NOMO-1 treated with dmso at 0.1 percent for 144 hours (cell line): ENCODE measurements around the gene FAM240A.

Source experiments
- DNase-seq: peaks from one replicate; lab custom pipeline; 2025; ENCODE audit not compliant: unreplicated experiment; lab: John Stamatoyannopoulos, UW

Gene FAM240A

GRCh38 chr3:46624975-46625490 is 12.7 kb downstream of the FAM240A start:
- DNase-seq = no peak

DNA sequence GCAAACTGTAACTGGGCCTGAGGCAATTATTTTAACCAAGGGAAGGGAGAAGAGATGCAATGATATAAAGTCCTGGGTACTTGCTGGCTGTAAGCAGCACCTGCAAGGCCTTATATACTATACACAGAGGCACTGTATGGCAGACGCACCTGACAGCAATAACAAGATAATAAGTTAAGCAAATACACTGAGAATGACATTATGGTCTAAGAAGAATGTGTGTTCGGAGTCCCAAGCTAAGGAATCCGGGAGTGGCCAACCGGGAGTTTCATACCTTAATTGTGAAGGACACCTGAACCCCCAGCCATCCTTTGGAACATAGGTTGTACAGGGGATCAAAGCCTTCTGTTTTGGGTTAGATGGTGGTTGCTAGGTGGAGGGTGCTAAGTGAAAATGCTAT is 13.7 kb downstream of the FAM240A start:
- no peak for DNase-seq

DNA sequence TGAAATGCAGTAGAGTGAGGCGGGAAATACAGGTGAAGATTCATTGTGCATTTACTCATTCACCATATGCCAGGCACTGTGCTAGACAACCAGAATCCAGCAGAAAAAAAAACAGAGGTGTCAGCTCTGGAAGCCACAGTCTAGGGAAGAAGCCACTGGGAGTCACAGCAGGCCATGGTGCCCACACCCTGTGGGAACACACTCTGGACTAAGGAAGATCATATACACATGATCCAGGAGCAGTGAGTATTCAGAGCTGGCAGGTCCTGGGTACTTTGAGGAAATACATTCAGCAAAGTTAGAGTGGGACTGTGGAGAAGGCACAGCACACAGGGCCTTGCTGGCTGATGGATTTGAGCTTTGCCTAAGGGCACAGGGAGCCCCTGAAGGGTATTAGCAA is 14.8 kb downstream of the FAM240A start:
- no peak for DNase-seq

- no peak for DNase-seq
These were observed 16.6 kb downstream of the FAM240A start for GRCh38 chr3:46628901-46629369.

DNA sequence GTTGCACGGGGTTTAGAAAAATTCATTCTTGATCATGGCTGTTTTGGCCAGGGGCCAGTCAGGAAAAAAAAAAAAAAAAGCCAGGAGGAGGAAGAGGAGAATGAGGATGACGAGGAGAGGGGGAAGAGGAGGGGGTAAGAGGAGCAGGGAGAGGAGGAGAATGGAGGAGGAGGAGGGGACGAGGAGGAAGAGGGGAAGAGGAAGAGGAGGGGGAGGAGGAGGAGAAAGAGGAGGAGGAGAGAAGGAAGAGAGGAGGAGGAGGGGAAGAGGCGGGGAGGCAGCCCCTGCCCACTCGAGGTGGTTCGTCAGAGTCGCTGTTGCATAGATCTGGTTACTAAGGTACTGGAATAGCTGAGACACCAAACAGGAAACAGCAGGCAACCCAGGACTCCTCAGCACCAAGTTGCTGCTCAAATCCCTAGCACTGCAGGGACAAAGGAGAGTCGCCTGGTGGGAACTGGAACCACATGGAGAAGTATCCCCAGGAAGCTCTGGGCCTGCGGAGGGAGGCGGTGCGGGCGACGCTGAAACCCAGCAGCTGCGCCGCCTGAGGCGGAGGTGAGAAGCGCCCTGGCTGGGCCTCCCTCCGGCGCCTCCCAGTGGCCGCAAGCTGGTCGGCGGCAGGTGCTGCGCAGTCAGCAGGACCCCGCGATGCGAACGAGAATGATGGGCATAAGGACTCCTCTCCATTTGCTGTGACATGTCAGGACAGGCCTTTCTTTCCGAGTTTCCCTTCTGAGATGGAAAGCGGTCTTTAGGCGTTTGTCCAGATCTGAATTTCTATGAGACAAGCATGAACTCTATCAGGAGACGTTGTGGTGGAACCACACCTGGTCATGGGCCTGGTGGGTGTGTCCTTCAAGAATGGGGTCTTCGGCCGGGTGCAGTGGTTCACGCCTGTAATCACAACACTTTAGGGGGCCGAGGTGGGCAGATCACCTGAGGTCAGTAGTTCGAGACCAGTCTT is 17.5 kb downstream of the FAM240A start:
- DNase-seq = peak; percentile 59

GRCh38 chr3:46632792-46633191 is 20.5 kb downstream of the FAM240A start:
- no peak for DNase-seq

DNA sequence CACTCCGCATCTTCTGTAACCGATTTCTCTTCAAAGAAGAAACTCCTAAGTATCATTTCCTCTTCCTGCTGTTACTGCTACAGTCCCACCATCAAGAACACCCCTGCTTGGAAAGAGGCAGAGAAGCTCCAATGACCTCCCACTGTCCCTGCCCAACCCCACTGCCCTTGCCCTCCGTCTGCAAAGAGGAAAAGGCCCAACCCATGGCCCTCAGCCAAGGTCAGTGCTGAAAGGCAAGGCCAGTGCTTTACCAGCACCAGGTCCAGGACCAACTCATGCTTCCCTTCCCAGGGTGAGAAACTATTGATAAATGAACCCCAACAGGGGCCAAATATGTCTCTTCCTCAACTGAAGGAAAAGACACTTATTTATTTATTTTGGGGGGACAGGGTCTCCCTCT is 22.5 kb downstream of the FAM240A start:
- no peak for DNase-seq

DNA sequence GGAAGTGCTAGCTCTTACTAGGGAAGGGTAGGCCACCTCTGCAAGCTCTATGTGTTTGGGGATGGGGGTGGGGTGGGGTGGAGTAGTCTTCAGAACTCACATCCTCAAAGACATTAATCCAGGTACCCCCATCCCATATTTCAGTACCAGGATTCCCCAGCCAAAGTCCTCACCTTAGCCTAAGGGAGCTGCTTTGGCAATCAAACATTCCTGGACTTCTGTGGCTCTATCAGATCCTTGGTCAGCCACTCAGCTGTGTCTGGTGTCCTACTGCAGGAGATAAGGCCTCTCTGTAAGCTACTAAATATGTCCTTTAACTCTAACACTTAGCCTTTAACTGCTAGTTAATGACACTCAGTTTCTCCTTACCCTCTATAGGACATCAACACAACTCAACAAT is 26.9 kb downstream of the FAM240A start:
- DNase-seq = no peak

DNA sequence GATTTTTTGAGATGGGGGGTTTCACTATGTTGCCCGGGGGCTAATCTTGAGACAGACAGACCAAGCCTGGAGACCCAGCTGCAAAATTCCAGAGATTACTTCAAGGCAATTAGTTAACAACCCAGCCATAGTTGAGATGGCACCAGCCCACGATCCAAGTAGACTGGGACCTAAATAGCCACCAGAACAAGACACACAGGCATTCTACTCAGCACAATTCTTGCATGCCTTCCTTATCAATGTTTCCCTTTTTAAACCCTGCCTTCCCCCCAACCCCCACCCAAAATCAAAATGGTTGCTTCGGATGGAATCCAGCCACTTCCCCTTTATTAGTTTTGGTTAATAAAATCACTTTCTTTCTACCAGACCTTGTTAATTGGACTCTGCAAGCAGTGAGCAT is 28.6 kb downstream of the FAM240A start:
- DNase-seq = no peak

GRCh38 chr3:46642971-46643370 is 30.6 kb downstream of the FAM240A start:
- DNase-seq = no peak

DNA sequence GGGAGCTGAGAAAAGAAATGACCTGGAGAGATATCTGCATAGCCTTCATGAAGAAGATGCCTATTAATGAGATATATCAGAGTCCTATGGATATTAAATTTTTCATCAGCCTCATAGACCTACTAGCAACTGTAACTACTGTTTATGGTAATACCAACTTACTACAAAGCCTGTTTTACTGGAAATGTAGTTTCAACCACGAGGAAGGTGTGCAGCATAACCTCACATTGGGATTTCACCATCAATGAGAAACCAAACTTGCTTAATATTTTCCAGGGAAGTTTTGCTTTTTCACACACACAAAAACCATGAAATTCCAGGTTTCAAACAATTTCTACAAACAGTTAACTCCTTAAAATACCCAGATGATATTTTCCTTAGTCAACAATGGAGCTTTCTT is 31.4 kb downstream of the FAM240A start:
- DNase-seq = no peak

GRCh38 chr3:46646700-46647099 is 34.4 kb downstream of the FAM240A start:
- no peak for DNase-seq

- DNase-seq = no peak
These were observed 35.8 kb downstream of the FAM240A start for GRCh38 chr3:46648096-46648495.

DNA sequence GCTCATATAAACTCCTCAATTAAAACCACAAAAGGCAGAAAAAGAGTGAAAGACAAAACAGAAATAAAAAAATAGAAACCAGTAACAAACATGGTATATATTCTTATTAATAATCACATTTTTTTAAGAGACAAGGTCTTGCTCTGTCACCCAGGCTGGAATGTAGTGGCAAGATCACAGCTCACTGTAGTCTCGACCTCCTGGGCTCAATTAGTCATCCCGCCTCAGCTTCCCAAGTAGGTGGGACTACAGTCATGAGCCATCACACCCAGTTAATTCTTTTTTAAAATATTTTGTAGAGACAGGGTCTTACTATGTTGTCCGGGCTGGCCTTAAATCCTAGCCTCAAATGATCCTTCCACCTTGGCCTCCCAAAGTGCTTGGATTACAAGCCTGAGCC is 37.1 kb downstream of the FAM240A start:
- DNase-seq = no peak

DNA sequence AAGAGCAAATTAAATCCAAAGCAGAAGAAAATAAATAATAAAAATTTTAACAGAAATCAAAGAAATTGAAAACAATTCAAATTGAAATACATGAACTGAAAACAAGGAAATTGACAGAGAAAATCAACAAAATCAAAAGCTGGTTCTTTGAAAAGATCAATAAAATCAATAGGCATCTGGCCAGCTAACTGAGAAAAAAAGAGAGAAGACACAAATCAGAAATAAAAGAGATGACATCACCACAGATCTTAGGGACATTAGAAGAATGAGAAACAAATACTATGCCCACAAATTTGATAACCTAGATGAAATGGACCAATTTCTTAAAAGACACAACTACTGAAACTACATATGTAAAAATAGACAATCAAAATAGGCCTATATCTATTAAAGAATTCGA is 38.8 kb downstream of the FAM240A start:
- no peak for DNase-seq

DNA sequence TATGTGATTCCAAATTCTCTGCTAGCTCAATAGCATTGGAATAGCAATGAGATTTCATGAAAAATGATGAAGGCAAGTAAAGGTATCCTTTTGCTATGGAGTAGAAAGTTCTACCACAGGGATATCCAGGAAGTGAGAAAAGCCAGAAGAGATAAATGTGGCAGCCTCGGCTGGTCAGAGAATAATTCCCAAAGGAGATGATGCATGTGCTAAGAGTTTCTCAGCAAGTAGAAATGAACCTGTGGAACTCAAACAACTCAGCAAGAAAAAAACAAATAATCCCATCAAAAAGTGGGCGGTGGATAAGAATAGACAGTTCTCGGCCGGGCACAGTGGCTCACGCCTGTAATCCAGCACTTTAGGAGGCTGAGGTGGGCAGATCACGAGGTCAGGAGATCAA is 42.9 kb downstream of the FAM240A start:
- no peak for DNase-seq

DNA sequence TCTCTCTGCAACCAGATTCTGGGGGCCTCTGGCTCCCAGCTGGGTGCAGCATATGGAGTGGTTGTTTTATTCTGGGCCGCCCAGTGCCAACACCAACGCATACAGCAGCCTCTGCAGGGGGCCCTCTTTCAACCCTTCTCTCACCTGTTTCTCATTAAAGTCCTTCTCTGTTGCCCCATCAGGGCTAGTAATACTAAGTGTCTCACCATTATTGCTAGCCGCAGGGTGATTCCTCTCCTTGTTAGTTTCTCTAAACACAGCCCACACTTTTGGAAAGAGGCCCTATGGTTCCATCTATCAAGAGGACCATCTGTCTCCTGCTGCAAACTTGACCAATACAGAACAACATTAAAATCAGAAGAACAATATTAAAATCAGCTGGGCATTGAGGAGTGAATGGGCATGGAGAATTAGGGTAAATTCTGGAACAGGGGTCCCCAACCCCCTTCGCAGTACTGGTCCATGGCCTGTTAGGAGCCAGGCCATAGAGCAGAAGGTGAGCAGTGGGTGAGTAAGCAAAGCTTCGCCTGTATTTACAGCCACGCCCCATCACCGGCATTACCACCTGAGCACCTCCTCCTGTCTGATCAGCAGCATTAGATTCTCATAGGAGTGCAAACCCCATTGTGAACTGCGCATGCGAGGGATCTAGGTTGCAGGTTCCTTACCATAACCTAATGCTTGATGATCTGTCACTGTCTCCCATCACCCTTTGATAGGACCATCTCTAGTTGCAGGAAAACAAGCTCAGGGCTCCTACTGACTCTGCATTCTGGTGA is 44.6 kb downstream of the FAM240A start:
- DNase-seq = no peak

DNA sequence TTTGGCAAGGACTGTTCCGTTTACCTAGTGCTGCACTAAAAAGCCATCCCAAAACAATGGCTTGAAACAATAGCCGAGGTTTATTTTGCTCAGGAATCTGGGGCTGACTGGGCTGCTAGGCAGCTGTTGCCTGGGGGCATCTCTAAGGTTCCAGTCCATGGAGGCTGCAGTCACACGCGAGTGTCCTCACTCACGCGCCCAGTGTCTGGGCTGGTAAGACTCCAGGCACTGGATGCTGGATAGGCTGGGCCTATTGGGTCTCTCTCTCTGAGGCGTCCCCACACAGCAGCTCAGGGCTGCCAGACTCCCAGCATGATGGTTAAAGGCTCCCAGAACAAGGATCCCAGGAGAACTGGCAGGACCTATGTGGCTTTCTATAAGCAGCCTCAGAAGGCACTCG is 47.0 kb downstream of the FAM240A start:
- DNase-seq = no peak

DNA sequence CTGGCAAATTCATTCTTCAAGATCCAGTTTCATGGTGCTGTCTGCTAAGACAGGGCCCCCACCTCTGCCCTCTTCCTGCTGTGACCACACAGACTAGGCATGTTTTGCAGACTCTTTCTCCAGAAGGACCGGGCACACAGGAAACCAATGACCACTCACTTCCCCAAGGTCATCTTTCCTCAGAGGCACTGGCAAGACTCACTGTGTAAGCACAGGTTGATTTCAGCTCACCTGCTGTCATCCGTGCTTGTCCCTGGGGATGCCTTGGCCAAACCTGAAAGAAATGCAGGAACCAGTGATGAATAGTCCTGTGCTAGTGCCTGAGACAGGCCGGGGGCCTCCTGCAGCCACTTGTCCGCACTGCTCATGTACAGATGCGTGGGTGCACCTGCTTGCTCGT is 47.7 kb downstream of the FAM240A start:
- no peak for DNase-seq

DNA sequence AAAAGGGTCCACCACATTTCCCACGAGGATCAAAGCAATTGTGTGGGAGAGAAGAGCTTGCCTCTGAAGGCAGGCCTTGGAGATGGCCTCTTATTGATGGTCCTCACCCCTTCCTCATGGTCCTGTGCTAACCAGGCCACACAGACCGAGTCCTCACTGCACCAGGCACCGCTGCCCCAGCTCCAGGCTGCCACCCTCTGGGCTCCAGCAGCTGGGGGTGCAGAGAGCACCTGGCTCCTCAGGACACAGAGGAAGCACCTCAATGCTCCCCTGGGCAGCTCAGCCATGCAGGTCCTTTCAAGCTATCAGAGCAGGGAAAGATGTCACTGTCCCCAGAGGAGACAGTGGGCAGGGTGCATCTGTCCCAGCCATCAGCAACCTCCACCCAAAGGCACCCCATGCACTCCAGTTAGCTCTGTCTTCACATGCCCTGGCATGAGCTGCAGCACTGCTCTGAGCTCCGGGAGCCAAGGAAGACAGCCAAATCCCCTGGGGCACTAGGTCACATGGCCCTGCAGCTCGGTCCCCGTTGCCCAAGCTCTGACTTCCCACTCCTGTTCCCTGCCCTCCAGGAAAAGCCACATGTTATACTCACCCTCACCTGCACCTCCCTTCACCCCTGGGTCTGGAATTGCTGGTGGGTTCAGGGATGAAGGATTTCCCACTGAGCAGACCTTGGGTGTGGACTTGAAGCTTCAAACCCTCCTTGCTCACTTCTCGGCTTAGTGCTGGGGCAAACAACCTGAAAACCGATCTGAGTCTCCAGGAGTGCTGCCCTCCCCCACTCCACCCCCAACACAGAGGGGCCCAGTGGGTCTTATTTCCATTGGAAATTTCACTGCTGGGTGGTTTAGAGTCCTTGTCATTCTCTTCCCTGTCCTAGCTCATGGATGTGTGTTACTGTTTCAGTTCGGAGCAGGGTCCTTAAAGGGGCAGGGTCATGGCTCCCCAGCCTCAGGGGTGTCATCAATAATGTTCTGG is 48.5 kb downstream of the FAM240A start:
- DNase-seq = no peak
